Activated T-cell treated with anti-CD3 and anti-CD28 coated beads, Interleukin-2, amount 50 U/mL, for 1 hour (primary cell): Measurements from ENCODE around the gene SLC27A2.
"Not testable (repeated sequence)": the region's sequence is repeated elsewhere in the genome, so short reads cannot be mapped to it uniquely, and the experiment has no call there.

Experiments
- DNase-seq: peaks from one replicate; pipeline ENCODE4 v3.0.0-alpha.2; 2020

Gene SLC27A2

DNA sequence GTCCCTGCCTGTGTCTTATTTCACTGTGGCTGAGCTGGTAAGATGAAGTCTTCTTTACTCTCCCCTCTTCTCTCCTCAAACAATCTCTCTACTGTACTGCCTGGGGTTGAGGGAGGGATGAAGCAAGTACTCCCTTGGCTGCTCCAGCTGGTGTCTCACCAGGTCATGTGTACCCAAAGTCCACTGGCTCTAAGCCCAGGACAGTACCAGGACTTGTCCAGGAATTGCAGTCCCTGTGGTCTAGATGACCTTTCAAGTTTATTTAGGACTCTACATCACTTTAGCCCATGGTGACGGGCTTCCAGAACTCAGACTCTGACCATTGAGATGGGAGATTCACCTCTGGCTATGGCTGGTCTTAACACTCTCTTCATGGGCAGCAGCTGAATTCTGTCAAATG, 17.5 kb upstream of the SLC27A2 start:
- DNase-seq = no peak

DNA sequence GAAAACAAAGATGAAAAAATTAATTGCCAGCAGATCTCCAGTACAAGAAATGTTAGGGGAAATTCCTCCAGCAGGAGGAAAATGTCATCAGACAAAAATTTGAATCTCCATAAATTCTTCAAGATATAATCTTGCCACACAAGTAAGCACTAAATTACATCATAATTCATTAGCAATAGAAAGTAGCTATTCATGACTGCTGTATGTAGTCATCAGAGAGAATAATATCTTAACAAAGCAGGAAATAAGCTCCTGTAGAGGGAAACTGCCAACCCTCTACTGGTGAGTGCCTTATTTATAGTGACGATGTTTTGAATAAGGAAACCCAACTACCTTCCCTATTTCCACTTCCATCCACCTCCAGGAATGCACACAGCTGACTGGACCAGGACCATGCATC, 15.8 kb upstream of the SLC27A2 start:
- DNase-seq = no peak

DNA sequence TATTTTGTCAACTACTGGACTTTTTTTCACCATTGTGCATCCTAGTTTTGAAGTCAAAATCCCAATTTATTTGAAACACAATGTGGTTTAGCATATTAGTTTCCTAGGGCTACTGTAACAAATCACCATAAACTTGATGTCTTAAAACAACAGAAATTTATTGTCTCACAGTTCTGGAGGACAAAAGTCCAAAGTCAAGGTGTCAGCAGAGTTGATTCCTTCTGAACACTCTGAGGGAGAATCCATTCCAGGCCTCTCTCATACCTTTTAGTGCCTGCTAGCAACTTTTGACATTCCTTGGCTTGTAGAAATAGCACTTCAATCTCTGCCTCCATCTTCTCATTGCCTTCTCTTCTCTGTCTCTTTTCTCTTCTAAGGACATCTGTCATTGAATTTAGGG, 14.9 kb upstream of the SLC27A2 start:
- no peak for DNase-seq

DNA sequence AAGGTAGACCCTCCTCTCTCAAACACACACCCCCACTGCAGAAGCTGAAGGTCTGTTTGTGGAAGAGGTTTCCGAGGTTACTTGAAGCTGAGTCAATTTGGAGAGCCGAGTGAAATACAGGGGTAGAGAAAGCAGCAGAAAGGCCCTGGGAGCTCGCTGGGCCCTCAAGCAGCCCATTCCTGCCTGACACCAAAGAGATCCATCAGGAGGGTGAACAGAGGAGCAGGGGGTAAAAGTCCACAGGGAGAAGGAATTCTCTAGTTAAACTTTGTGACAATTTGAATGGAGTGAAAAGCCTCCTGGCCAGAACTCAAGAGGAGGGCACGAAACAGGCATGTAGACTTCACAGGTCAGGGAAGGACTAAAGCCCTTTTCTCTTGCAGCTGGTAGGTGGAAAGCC, 13.6 kb upstream of the SLC27A2 start:
- no peak for DNase-seq

DNA sequence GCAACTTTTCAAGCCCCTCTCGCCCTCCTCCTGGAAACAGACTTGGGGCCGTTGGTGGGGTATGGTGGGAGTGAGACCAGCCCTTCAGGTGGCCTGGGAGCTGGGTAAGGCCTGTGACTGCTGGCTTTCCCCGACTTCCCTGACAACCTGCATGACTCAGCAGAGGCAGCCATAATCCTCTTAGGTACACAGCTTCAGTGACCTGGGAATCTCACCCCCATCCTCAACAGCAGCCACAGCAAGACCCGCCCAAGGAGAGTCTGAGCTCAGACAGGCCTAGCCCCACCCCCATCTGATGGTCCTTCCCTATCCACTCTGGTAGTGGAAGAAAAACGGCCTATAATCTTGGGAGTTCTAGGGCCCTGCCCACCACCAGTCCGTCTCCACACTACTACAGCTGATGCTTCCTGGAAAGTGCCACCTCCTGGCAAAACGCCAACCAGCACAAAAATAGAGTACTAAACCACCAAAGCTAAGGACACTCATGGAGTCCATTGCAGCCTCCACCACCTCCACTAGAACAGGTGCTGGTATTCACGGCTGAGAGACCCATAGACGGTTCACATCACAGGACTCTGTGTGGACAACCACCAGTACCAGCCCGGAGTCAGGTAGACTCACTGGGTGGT, 13.1 kb upstream of the SLC27A2 start:
- no peak for DNase-seq

DNA sequence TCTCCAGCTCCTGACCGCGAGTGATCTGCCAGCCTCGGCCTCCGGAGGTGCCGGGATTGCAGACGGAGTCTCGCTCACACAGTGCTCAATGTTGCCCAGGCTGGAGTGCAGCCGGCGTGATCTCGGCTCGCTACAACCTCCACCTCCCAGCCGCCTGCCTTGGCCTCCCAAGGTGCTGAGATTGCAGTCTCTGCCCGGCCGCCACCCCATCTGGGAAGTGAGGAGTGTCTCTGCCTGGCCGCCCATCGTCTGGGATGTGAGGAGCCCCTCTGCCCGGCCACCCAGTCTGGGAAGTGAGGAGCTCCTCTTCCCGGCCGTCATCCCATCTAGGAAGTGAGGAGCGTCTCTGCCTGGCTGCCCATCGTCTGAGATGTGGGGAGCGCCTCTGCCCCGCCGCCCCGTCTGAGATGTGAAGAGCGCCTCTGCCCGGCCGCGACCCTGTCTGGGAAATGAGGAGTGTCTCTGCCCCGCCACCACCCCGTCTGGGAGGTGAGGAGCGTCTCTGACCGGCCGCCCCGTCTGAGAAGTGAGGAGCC, 9.6 kb upstream of the SLC27A2 start:
- not testable (repeated sequence) for DNase-seq

DNA sequence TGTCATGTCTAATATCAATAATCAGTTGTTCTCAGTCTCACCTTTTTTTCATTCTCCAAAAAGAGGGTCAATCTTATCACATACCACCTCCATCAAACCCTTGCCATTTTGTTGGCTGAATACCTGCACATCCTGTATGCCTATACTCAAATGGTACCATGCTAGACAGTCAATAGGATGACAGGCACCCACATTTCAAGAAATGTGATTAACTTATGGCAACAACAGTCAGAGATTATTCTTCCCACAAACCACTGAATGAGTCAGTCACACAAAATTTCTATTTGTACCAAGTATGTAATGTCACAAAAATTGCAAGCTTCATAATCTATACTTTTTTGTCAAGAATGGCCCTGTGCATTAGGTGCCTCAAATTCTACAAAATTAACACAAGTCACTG, 5.1 kb upstream of the SLC27A2 start:
- DNase-seq = no peak

DNA sequence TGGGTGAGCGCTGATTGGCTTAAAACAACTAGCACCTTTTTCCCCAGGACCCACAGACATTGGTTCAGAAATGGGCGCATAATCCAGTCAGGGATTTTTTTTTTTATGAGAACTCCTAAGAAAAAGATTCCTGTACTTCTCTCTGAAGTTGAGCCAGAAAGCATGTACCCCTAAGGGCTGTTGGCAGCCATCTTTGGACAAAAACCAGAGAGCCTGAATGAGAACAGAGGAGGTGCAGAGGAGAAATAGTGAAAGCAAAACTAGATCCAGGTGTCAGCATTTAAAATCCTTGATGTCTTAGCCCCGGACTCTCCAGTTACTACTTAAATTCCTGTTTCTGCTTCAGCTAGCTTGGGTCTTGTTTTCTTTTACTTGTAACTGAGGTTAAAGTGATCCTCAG, 1.9 kb upstream of the SLC27A2 start:
- no peak for DNase-seq

DNA sequence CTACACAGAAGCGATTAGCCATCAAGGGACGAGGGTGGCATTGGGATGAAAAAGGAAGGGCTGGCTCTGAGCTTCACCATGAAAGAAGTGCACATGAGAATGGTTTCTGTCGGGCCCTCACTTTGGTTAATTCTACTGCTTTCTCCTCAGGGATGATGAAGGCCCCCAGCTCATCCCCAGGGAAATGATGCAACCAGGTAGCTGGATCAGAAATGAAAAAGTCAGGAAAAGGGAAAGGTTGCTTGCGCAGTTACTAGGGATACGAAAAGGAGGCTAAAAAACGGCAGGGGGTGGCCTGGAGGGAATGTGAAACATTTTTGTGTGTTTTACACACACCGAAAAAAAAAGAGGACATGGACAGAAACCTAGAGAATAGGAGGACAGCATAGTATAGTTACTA, 1.4 kb upstream of the SLC27A2 start:
- no peak for DNase-seq

DNA sequence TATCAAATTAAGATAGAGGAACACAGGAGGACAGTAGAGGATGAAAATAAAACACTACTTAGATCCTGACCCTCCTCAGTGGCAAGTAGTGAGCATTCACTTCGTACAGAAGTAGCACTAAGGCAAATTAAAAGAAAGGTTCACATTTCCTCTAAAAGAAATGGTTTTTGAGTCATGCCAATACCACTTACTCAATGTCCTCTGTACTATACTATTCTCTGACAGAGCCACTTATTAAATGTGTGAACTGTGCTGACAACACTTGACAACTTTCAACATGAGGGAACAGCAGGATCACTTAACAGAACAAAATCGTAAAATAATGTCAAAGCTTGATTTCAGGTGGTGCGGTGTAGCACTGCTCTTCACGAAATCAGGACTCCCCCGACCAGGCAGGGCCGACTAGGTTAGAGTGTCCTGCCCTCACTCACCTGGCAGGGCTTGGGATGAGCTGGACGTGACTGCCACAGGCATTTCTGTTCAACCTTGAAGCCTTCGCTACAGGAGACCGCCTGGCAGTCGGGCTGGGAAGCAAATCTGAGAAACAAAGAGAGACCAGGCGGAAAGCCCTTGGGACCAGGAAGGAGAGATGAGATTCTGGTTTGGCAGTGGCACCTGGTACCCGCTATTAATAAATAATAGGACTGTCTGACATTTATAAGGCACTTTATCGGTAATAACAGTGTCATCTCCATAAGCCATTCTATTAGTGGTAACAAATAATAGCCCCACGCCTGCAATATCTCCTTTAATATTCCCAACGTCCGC, 611 bp upstream of the SLC27A2 start:
- no peak for DNase-seq

DNA sequence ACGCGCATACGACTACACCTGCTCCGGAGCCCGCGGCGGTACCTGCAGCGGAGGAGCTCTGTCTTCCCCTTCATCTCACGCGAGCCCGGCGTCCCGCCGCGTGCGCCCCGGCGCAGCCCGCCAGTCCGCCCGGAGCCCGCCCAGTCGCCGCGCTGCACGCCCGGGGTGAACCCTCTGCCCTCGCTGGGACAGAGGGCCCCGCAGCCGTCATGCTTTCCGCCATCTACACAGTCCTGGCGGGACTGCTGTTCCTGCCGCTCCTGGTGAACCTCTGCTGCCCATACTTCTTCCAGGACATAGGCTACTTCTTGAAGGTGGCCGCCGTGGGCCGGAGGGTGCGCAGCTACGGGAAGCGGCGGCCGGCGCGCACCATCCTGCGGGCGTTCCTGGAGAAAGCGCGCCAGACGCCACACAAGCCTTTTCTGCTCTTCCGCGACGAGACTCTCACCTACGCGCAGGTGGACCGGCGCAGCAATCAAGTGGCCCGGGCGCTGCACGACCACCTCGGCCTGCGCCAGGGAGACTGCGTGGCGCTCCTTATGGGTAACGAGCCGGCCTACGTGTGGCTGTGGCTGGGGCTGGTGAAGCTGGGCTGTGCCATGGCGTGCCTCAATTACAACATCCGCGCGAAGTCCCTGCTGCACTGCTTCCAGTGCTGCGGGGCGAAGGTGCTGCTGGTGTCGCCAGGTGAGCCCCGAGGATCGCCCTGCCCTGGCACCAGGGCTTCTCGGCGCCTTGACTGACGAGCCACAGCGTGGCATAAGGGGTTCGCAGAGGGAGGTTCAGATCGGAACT, 420 bp downstream of the SLC27A2 start:
- peak; percentile 34 for DNase-seq

DNA sequence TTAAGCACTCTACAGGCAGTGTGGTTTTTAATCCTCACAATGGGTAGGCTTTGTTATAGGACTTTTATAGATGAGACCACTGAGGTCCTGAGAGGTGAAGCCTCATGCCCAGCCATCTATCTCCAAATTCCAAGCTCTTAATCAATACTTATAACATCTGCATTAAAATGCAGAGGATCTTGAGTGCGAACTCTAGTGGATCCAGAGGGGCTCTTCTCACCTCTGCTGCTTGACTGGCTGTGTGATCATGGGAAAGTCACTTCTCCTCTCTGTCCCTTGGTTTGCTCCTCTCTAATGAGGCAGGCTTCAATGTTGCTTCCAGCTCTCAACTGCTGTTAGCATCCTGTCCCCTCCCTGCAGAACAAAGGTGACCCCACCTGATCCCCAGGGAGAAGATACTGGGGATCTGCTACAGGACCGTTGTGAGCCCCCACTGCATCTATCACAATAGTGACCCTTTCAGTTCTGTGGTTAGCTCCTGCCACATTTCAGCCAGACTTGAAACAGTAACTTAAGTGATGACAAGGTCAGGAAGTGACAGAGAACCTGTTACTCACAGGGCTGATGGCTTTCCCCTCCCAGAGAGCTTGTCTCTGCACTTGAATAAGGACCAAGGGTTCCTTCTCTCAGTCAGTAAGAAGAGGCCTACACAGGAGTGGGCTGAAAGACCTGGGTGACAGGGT, 1.3 kb downstream of the SLC27A2 start:
- DNase-seq = no peak

DNA sequence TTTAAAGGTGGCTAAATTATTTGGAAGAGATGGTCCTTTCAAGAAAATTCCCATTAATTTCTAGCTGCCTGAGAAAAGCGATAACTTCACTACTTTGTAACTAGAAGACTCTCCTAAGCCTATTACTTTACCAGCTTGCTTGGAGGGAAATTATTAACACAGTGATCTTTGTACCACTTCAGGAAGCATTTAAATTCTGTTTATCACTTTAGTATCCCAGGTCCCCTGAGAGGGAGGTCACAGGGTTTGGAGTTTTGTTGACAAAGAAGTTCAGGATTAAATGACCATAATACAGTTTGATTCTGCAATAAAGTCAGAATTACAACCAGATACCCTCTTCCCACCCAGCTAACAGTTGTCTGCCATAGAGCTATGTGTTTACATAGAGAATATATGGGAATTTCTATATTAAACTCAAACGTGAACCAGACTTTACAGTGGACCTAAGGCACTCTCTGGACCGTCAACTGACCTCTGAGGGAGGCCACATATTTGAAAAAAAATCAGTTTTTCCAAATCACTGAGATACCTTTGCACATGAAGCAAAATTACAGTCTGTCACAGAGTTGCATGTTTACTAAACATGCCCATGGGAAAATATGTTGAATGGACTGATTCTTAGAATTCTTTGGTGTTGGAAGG, 3.0 kb downstream of the SLC27A2 start:
- no peak for DNase-seq

DNA sequence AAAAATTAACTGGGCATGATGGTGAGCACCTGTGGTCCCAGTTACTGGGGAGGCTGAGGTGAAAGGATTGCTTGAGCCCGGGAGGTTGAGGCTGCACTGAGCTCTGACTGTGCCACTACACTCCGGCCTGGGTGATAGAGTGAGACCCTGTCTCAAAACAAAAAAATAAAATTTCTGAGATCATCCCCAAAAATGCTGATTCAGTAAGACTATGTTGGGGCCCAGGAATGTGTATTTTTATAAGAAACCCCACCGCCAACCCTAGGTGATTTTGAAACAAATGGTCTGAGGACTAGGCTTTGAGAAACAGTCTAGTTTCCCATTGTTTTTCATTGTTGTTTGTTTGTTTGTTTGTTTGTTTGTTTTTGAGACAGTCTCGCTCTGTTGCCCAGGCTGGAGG, 4.1 kb downstream of the SLC27A2 start:
- DNase-seq = no peak

DNA sequence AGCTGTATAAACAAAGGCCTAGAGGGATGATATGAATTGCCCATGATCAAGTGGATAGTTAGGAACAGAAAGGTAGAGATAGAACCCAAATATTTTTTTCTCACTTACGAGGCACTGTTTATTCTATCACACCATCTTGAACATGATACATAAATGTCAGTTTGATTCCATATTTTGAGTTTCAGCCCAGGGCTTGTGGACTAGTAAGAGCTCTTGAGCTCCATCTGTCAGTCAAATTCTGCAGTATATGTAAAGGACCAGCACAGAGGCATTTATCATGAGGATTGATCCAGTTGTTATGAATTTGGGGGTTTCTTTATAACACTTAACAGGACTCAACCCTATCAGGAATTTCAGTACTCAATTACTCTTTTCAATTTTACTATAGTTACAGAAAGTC, 4.8 kb downstream of the SLC27A2 start:
- no peak for DNase-seq

DNA sequence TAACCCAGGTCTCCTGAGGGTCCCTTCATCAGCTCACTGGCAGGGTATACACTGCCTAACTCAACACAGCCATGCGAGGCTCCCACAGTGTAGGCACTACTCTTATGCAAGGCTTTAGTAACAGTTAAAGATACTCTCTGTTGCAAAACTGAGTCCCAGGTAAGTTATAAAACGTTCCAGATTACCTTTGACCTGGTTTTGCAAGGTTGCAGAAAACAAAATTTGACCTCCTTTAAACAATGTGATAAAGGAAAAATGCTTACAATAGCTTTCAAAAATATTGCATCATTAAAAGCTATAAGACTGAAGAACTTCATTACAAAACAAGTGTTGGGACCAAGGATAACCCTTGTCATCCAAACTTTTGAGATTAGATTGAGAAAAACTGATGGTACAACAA, 5.5 kb downstream of the SLC27A2 start:
- no peak for DNase-seq

DNA sequence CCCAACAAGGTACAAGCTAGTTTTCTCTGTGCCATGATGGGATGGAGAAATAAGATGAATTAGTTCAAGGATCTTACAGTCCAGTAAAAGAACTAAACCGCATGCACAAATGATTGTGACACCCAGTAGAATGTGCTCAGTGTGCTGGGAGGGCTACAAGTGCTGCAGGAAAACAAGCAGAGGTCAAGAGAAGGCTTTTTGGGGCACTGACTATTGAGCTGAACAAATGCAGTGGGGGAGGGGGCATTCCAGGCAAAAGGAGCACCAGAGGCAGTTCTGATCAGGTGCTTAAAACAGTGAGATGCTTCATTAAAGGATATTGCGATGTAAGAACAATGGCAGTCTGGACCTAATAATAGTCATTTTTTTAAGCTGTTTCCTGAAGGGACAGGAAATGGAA, 6.0 kb downstream of the SLC27A2 start:
- DNase-seq = no peak

DNA sequence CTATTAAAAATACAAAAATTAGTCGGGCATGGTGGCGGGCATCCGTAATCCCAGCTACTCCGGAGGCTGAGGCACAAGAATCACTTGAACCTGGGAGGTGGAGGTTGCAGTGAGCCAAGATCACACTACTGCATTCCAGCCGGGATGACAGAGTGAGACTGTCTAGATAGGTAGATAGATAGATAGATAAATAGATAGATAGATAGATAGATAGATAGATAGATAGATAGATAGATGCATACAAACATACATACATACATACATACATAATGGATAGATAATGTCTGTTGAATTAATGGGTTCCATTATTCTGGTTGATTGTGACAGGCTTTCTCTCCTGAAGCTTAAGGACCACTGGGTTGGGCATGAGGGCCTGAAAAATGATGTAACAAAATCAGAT, 6.8 kb downstream of the SLC27A2 start:
- DNase-seq = not testable (repeated sequence)

DNA sequence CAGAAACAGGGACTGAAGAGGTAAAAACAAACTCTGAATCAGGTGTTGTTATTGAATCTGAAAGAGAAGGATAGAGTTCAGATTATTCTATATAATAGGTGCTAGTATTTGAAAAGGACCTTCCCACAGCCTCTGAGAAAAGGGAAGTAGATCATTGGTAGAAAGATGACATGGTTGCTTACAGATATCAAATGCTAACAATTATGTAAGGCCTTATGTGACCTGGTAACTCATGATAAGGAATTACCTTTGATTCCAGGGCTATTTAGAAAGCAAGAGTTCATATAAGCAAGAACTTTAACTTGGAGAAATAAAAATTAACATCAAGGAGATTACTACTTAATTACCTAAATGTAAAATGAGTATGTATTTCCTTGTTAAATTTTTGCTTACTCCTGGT, 7.6 kb downstream of the SLC27A2 start:
- no peak for DNase-seq

DNA sequence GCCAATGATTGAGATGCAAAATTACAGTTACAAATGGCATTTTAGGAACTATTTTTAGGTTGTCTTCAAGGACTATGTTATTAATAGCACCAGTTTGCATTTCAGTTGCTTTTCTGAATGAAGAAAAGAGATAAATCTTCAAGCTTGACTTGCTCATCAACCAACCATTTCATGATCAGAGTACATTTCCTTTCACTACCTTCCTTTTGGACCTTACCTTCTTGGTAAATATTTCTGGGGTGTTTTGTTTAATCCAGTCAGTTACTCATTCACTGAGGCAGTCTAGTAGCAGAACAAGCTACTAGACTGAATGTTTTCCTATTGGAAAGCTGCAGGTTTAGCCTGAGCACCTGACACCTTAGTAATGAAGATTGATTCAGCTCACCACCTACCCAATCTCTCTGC, 8.2 kb downstream of the SLC27A2 start:
- DNase-seq = no peak

DNA sequence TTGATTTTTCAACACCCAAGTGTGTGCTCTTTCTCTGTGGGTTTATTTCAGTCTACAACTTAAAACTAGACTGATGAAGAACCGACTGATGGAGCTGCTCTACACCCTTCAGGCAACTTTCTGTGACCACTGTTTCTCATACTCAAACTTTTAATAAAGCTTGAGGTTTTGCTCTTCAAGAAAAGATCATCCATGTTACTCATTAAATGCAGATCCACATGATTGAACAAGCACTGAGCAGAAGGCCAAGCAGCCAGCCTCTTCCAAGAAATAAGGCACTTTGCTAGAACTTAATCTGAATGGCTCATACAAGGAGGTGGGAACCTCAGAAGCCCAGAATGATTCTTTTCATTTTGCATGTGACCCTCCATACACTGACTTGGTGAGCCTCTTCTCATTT, 8.7 kb downstream of the SLC27A2 start:
- no peak for DNase-seq

DNA sequence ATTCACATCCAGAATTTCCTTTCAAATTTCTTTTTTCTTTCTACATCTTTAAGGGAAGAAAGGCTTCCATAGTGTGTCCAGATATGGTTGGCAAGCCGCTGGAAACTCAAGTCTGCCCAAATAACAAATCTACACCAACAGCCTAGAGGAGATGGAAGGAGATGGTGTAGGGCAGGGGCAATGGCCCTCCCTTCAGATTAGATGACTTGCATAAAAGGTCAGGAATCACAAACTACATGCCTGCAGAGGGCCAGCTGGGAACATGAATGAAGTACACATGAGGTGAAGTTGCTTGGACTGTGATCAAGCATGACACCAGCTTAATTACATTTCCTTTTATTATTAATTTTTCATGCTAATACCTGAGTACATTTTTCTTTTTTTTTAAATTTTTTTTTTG, 10.2 kb downstream of the SLC27A2 start:
- DNase-seq = no peak
